ENCODE results near the gene SOHLH2.

The SOHLH2 gene
- 0 reads per million in 3 donors for total RNA-seq

DNA sequence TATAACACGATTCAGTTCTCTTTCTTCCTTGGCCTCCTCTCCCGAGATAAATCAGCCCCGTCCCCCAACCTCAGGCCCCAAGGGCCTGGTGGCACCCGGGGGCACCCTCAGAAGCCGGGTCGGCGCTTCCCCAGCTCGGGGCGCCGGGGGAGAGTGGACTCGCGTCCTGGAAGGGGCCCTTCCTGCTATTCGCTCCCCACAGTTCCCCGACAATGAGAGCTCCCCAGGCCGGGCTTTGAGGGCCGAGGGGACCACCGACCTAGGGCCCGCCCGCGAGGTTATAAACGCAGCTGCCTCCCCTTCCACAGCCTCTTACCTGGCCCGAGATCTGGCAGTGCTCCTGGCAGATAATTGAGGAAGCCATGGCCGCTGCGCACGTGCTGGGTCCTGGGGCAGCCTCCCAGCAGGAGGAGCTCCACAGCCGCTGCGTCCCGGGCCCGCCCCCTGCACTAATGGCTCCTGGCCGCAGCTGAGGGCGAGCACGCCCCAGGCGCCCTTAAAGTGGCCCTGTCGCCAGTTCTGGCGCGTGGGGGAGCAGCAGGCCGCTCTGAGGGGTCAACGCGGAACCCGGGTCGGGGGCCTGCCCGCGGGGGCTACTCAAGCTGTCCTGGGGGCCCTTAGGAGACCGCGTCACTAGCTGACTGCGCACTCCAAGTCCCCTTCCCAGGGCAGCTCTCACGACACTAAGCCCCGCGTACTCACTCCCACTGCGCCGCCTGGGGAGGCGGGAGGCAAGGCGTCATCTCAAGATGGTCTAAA is at the start of gene SOHLH2:
SOHLH2 (minus strand) TSS at position 394 of the 759 bp plus-strand sequence; CDS start at position 364, 30 bp downstream.
- H3K36me3 ChIP-seq (ENCODE audit: control insufficient read depth, insufficient read depth, low read length), result no peaks in the 10 kb centered on the region
- DNase-seq, result no peak

DNA sequence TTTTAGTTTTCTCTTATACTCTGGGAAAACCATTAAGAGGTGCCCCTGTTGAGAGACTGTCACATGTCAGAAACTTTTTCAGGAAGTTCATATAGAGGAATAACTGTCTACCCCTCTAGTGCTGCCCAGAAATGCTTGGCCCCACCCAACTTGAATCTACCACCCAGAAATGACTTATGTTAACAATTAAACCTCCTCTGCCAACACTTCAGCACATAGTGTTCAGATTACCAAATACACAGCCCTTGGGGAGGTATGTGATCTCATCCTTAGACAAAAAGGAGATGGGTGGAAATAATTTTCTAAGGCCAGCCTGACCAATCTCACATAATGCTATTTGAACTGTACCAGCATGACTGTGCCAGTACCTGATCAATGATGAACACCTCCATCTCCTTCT is 47.6 kb upstream of the SOHLH2 start:
- no peaks in the 10 kb centered on the region for H3K4me1 ChIP-seq (ENCODE audit: control insufficient read depth, insufficient read depth, low read length, poor library complexity, severe bottlenecking)
- DNase-seq, result no peak

More for the DNA sequence above, at the start of gene SOHLH2:
- Histone ChIP-seq H3K4me1 (ENCODE audit: control insufficient read depth, insufficient read depth, low read length, poor library complexity, severe bottlenecking) (no peaks in the 10 kb centered on the region), H3K27me3 (replicated peaks; ENCODE audit: control insufficient read depth, insufficient read depth, low read length, poor library complexity, severe bottlenecking) (no peaks in the 10 kb centered on the region), H3K27ac (ENCODE audit: insufficient read depth, low read length, poor library complexity, severe bottlenecking) (no peak within 1 kb of the TSS), H3K4me3 (ENCODE audit: insufficient read depth, low read depth, low read length, poor library complexity, severe bottlenecking) (no peak within 1 kb of the TSS), H3K9me3 (ENCODE audit: control insufficient read depth, low read length) (no peaks in the 10 kb centered on the region)

GRCh38 chr13:36261011-36261410 is 46.7 kb upstream of the SOHLH2 start:
- no peak for DNase-seq
- Histone ChIP-seq H3K4me3 (ENCODE audit: insufficient read depth, low read depth, low read length, poor library complexity, severe bottlenecking) (no peak overlapping the region), H3K27ac (ENCODE audit: insufficient read depth, low read length, poor library complexity, severe bottlenecking) (no peak overlapping the region), H3K4me1 (ENCODE audit: control insufficient read depth, insufficient read depth, low read length, poor library complexity, severe bottlenecking) (no peaks in the 10 kb centered on the region), H3K27me3 (replicated peaks; ENCODE audit: control insufficient read depth, insufficient read depth, low read length, poor library complexity, severe bottlenecking) (no peaks in the 10 kb centered on the region), H3K36me3 (ENCODE audit: control insufficient read depth, insufficient read depth, low read length) (no peaks in the 10 kb centered on the region), H3K9me3 (ENCODE audit: control insufficient read depth, low read length) (no peaks in the 10 kb centered on the region)

More for the DNA sequence above, 47.6 kb upstream of the SOHLH2 start:
- Histone ChIP-seq H3K4me3 (ENCODE audit: insufficient read depth, low read depth, low read length, poor library complexity, severe bottlenecking) (no peak overlapping the region), H3K9me3 (ENCODE audit: control insufficient read depth, low read length) (no peaks in the 10 kb centered on the region), H3K36me3 (ENCODE audit: control insufficient read depth, insufficient read depth, low read length) (no peaks in the 10 kb centered on the region), H3K27me3 (replicated peaks; ENCODE audit: control insufficient read depth, insufficient read depth, low read length, poor library complexity, severe bottlenecking) (no peaks in the 10 kb centered on the region), H3K27ac (ENCODE audit: insufficient read depth, low read length, poor library complexity, severe bottlenecking) (no peak overlapping the region)

DNA sequence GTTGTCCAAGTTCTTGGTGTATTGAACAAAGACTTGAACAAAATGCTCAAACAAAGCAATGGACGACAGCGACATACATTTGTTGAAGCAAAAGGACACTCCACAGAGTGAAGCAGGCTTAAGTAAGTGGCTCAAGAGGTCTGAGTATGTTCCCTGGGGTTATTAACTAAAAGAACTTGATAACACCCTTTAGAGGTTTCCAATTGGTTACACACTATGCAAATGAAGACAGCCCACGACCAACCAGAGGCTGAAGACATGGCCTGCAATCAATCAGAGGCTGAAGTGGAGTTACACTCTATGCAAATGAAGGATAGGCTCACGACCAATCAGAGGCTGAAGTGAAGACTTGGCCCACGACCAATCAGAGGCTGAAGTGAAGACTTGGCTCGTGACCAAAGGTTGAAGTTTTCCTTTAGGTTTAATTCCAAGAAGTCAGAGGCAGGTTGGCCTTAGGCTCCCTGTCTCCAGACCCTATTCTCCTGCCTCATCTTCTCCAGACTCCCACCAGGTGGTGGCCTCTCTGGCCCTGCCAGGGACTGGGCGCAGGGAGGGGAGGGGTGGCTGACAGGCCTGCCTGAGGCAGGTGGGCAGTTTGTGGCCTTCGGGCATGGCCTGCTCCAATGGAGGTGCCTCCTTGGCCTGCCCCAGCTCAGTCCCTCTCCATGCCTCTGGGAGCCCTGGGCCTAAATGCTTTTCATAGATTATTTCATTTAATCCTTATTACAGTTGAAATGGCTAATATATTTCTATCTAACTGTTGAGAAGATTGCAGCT is 45.2 kb upstream of the SOHLH2 start:
- Histone ChIP-seq H3K9me3 (ENCODE audit: control insufficient read depth, low read length) (no peaks in the 10 kb centered on the region), H3K4me1 (ENCODE audit: control insufficient read depth, insufficient read depth, low read length, poor library complexity, severe bottlenecking) (no peaks in the 10 kb centered on the region), H3K36me3 (ENCODE audit: control insufficient read depth, insufficient read depth, low read length) (no peaks in the 10 kb centered on the region), H3K4me3 (ENCODE audit: insufficient read depth, low read depth, low read length, poor library complexity, severe bottlenecking) (no peak overlapping the region), H3K27ac (ENCODE audit: insufficient read depth, low read length, poor library complexity, severe bottlenecking) (no peak overlapping the region), H3K27me3 (replicated peaks; ENCODE audit: control insufficient read depth, insufficient read depth, low read length, poor library complexity, severe bottlenecking) (no peaks in the 10 kb centered on the region)
- DNase-seq, result no peak

DNA sequence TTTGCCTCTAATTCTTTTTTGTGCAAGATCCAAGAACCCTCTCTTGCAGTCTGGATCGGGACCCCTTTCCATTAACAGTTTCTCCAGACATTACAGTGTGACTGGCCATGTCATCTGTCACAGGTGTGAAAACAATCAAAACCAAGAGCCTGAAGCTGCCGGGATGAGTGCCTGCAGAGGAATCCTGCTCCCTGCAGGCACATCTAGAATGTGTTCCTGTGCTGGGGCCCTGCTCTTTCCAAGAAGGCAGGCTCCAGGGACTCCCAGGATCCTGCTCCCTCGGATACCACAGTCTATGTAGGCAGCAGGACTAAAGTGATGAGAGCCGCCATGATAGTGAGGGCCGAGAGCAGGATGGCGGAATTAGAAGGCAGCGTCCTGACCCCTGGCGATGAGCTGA is 44.5 kb upstream of the SOHLH2 start:
- Histone ChIP-seq H3K27ac (ENCODE audit: insufficient read depth, low read length, poor library complexity, severe bottlenecking) (no peak overlapping the region), H3K27me3 (replicated peaks; ENCODE audit: control insufficient read depth, insufficient read depth, low read length, poor library complexity, severe bottlenecking) (no peaks in the 10 kb centered on the region), H3K9me3 (ENCODE audit: control insufficient read depth, low read length) (no peaks in the 10 kb centered on the region), H3K4me1 (ENCODE audit: control insufficient read depth, insufficient read depth, low read length, poor library complexity, severe bottlenecking) (no peaks in the 10 kb centered on the region), H3K36me3 (ENCODE audit: control insufficient read depth, insufficient read depth, low read length) (no peaks in the 10 kb centered on the region), H3K4me3 (ENCODE audit: insufficient read depth, low read depth, low read length, poor library complexity, severe bottlenecking) (no peak overlapping the region)
- DNase-seq, result no peak

- H3K27me3 ChIP-seq (replicated peaks; ENCODE audit: control insufficient read depth, insufficient read depth, low read length, poor library complexity, severe bottlenecking), result no peaks in the 10 kb centered on the region
- no peaks in the 10 kb centered on the region for H3K4me1 ChIP-seq (ENCODE audit: control insufficient read depth, insufficient read depth, low read length, poor library complexity, severe bottlenecking)
- H3K27ac ChIP-seq (ENCODE audit: insufficient read depth, low read length, poor library complexity, severe bottlenecking), result no peak overlapping the region
- H3K9me3 ChIP-seq (ENCODE audit: control insufficient read depth, low read length), result no peaks in the 10 kb centered on the region
- no peak overlapping the region for H3K4me3 ChIP-seq (ENCODE audit: insufficient read depth, low read depth, low read length, poor library complexity, severe bottlenecking)
- no peak for DNase-seq
- H3K36me3 ChIP-seq (ENCODE audit: control insufficient read depth, insufficient read depth, low read length), result no peaks in the 10 kb centered on the region
Measured at GRCh38 chr13:36251526-36251925, 37.2 kb upstream of the SOHLH2 start.

GRCh38 chr13:36251017-36251416 is 36.7 kb upstream of the SOHLH2 start:
- no peaks in the 10 kb centered on the region for H3K9me3 ChIP-seq (ENCODE audit: control insufficient read depth, low read length)
- no peak overlapping the region for H3K4me3 ChIP-seq (ENCODE audit: insufficient read depth, low read depth, low read length, poor library complexity, severe bottlenecking)
- no peak for DNase-seq
- H3K4me1 ChIP-seq (ENCODE audit: control insufficient read depth, insufficient read depth, low read length, poor library complexity, severe bottlenecking), result no peaks in the 10 kb centered on the region
- H3K27ac ChIP-seq (ENCODE audit: insufficient read depth, low read length, poor library complexity, severe bottlenecking), result no peak overlapping the region
- H3K36me3 ChIP-seq (ENCODE audit: control insufficient read depth, insufficient read depth, low read length), result no peaks in the 10 kb centered on the region
- no peaks in the 10 kb centered on the region for H3K27me3 ChIP-seq (replicated peaks; ENCODE audit: control insufficient read depth, insufficient read depth, low read length, poor library complexity, severe bottlenecking)

DNA sequence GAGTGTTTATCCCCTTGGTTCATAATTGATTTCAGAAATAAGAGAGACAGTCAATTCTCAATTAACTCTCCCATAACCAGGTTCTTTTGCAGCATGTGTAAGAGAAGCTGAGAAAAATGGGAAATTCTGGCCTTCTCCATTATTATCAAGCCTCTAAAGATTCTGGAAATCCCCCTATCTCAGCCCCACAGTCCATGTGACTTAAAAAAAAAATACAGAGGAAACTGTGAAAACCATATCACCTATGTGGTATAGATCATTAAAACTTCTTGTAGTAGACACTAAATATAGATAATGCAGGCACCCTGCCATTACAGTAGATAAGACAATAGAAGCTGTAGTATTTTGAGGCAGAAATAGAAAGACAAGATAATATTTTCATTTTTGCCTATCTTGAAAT is 34.3 kb upstream of the SOHLH2 start:
- Histone ChIP-seq H3K4me1 (ENCODE audit: control insufficient read depth, insufficient read depth, low read length, poor library complexity, severe bottlenecking) (no peaks in the 10 kb centered on the region), H3K27me3 (replicated peaks; ENCODE audit: control insufficient read depth, insufficient read depth, low read length, poor library complexity, severe bottlenecking) (no peaks in the 10 kb centered on the region), H3K36me3 (ENCODE audit: control insufficient read depth, insufficient read depth, low read length) (no peaks in the 10 kb centered on the region), H3K4me3 (ENCODE audit: insufficient read depth, low read depth, low read length, poor library complexity, severe bottlenecking) (no peak overlapping the region), H3K27ac (ENCODE audit: insufficient read depth, low read length, poor library complexity, severe bottlenecking) (no peak overlapping the region), H3K9me3 (ENCODE audit: control insufficient read depth, low read length) (no peaks in the 10 kb centered on the region)
- DNase-seq, result no peak

- Histone ChIP-seq H3K9me3 (ENCODE audit: control insufficient read depth, low read length) (no peaks in the 10 kb centered on the region), H3K27ac (ENCODE audit: insufficient read depth, low read length, poor library complexity, severe bottlenecking) (no peak overlapping the region), H3K4me1 (ENCODE audit: control insufficient read depth, insufficient read depth, low read length, poor library complexity, severe bottlenecking) (no peaks in the 10 kb centered on the region), H3K4me3 (ENCODE audit: insufficient read depth, low read depth, low read length, poor library complexity, severe bottlenecking) (no peak overlapping the region), H3K36me3 (ENCODE audit: control insufficient read depth, insufficient read depth, low read length) (no peaks in the 10 kb centered on the region), H3K27me3 (replicated peaks; ENCODE audit: control insufficient read depth, insufficient read depth, low read length, poor library complexity, severe bottlenecking) (no peaks in the 10 kb centered on the region)
- DNase-seq, result no peak
Measured at GRCh38 chr13:36244990-36245389, 30.6 kb upstream of the SOHLH2 start.

DNA sequence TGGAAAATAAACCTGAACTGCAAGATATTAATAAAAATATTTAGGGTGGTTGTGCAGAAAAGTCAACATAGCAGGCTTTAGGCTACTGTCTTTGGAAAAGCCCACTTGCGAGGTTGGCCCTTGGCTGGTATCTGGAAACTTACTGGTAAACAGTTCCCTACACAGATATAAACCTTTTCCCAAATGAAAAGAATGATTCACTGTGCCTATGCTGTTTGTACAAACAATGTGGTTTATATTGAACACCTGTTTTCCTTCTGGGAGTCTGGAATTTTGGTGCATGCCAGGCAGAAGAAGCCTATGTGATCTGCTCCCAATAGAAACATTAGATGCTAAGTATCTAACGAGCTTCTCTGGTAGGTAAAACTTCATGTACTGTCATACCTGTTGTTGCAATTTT is 29.7 kb upstream of the SOHLH2 start:
- Histone ChIP-seq H3K4me1 (ENCODE audit: control insufficient read depth, insufficient read depth, low read length, poor library complexity, severe bottlenecking) (no peaks in the 10 kb centered on the region), H3K27ac (ENCODE audit: insufficient read depth, low read length, poor library complexity, severe bottlenecking) (no peak overlapping the region), H3K27me3 (replicated peaks; ENCODE audit: control insufficient read depth, insufficient read depth, low read length, poor library complexity, severe bottlenecking) (no peaks in the 10 kb centered on the region), H3K36me3 (ENCODE audit: control insufficient read depth, insufficient read depth, low read length) (no peaks in the 10 kb centered on the region), H3K9me3 (ENCODE audit: control insufficient read depth, low read length) (no peaks in the 10 kb centered on the region), H3K4me3 (ENCODE audit: insufficient read depth, low read depth, low read length, poor library complexity, severe bottlenecking) (no peak overlapping the region)
- no peak for DNase-seq
